ENCODE data around the gene FRMD4A. TPM values are rescaled to one million over a fixed set of nuclear protein-coding genes. Genes with fewer than 3 reads are reported as not detected.

Gene FRMD4A
- total RNA-seq, 1 experiment from 2014 or later: 0.23 TPM

DNA sequence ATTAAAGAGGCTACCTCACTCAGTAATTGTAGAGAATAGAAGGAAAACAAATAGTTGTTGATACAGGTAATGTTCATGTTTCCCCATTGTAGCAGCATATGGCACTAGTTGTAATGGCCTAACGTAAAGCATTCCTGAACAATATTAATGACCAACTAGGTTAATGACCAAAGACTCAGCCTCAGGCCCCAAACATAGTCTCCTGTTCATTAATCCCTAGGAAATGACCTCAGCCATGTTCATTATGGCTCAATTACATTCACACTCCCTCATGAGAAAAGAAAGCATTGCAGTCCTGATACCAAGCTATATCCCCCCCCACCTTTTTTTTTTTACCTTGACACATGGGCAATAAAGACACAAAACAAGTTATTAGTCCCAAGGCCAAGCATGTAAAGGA is 12.7 kb downstream of the FRMD4A start:
- H3K4me3 Mint-ChIP-seq (ENCODE audit: unreplicated experiment): no peak overlapping the region
- BruUV-seq (replicated peaks): no TSS peak
- TF ChIP-seq, protein P1, sequence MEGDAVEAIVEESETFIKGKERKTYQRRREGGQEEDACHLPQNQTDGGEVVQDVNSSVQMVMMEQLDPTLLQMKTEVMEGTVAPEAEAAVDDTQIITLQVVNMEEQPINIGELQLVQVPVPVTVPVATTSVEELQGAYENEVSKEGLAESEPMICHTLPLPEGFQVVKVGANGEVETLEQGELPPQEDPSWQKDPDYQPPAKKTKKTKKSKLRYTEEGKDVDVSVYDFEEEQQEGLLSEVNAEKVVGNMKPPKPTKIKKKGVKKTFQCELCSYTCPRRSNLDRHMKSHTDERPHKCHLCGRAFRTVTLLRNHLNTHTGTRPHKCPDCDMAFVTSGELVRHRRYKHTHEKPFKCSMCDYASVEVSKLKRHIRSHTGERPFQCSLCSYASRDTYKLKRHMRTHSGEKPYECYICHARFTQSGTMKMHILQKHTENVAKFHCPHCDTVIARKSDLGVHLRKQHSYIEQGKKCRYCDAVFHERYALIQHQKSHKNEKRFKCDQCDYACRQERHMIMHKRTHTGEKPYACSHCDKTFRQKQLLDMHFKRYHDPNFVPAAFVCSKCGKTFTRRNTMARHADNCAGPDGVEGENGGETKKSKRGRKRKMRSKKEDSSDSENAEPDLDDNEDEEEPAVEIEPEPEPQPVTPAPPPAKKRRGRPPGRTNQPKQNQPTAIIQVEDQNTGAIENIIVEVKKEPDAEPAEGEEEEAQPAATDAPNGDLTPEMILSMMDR (IDR thresholded peaks at IDR 0.05; ENCODE audit: unreplicated experiment): no peak
- CTCF ChIA-PET: no interaction called here
- no peak overlapping the region for H3K27ac Mint-ChIP-seq (ENCODE audit: low read depth, unreplicated experiment)
- DNase-seq (ENCODE audit: unreplicated experiment): no peak
- H3K27me3 Mint-ChIP-seq (ENCODE audit: insufficient read depth, unreplicated experiment): peaks cover 58% of the 10 kb centered on the region
- H3K9me3 Mint-ChIP-seq (ENCODE audit: unreplicated experiment): peaks cover 17% of the 10 kb centered on the region
- POLR2A ChIA-PET: no interaction called here
- no peaks in the 10 kb centered on the region for H3K36me3 Mint-ChIP-seq (ENCODE audit: insufficient read depth, unreplicated experiment)
- intact Hi-C loops (cut with micrococcal nuclease): no loop called here
- no peaks in the 10 kb centered on the region for H3K4me1 Mint-ChIP-seq (ENCODE audit: insufficient read depth, unreplicated experiment)

DNA sequence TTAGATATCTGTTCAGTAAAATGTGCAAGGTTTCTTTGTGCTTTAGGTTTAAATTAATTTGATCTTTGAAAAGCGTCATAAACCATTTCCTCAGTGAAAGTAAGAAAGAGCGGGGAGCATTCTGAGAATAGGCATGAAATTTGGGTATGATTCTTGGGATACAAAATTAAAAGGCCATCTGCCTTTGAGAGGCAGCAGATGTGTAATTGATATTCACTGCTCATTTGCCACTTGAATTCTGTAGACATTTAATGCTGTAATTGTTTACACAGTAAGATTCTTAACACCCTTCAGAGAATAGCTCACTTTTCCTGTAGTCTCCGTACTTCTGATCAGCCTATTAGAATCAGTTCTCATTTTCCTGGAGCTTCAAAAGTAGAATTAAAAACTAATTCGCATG is 18.7 kb downstream of the FRMD4A start:
- H3K4me1 Mint-ChIP-seq (ENCODE audit: insufficient read depth, unreplicated experiment): no peaks in the 10 kb centered on the region
- peaks cover 38% of the 10 kb centered on the region for H3K27me3 Mint-ChIP-seq (ENCODE audit: insufficient read depth, unreplicated experiment)
- no peaks in the 10 kb centered on the region for H3K36me3 Mint-ChIP-seq (ENCODE audit: insufficient read depth, unreplicated experiment)
- CTCF ChIA-PET: interaction anchor here (0.6 kb wide), 1 partner anchor 167 kb away, joined by 4 read pairs; no protein-coding TSS in a partner anchor
- no peak overlapping the region for H3K4me3 Mint-ChIP-seq (ENCODE audit: unreplicated experiment)
- no peak overlapping the region for H3K27ac Mint-ChIP-seq (ENCODE audit: low read depth, unreplicated experiment)
- no TSS peak for BruUV-seq (replicated peaks)
- POLR2A ChIA-PET: no interaction called here
- peaks cover 17% of the 10 kb centered on the region for H3K9me3 Mint-ChIP-seq (ENCODE audit: unreplicated experiment)
- no peak for DNase-seq (ENCODE audit: unreplicated experiment)
- TF ChIP-seq, protein P1 (IDR thresholded peaks at IDR 0.05; ENCODE audit: unreplicated experiment): no peak
- intact Hi-C loops (cut with micrococcal nuclease): no loop called here

- Mint-ChIP-seq H3K27me3 (ENCODE audit: insufficient read depth, unreplicated experiment) (peaks cover 32% of the 10 kb centered on the region), H3K36me3 (ENCODE audit: insufficient read depth, unreplicated experiment) (no peaks in the 10 kb centered on the region), H3K9me3 (ENCODE audit: unreplicated experiment) (peaks cover 17% of the 10 kb centered on the region), H3K4me3 (ENCODE audit: unreplicated experiment) (no peak overlapping the region), H3K4me1 (ENCODE audit: insufficient read depth, unreplicated experiment) (no peaks in the 10 kb centered on the region), H3K27ac (ENCODE audit: low read depth, unreplicated experiment) (no peak overlapping the region)
- BruUV-seq (replicated peaks): no TSS peak
- intact Hi-C loops (cut with micrococcal nuclease): no loop called here
- CTCF ChIA-PET: interaction anchor here (0.6 to 0.7 kb wide), 2 partner anchors 126 to 600 kb away, joined by 4 read pairs; no protein-coding TSS in a partner anchor
- POLR2A ChIA-PET: no interaction called here
- no peak for DNase-seq (ENCODE audit: unreplicated experiment)
- TF ChIP-seq, protein P1 (IDR thresholded peaks at IDR 0.05; ENCODE audit: unreplicated experiment): no peak
Measured at GRCh38 chr10:14311206-14311957, 19.3 kb downstream of the FRMD4A start.

- BruUV-seq (replicated peaks): no TSS peak
- peaks cover 3% of the 10 kb centered on the region for H3K9me3 Mint-ChIP-seq (ENCODE audit: unreplicated experiment)
- POLR2A ChIA-PET: no interaction called here
Measured at GRCh38 chr10:14309593-14309992, 21.1 kb downstream of the FRMD4A start.

More at GRCh38 chr10:14309593-14309992, 21.1 kb downstream of the FRMD4A start:
- DNase-seq (ENCODE audit: unreplicated experiment): no peak
- intact Hi-C loops (cut with micrococcal nuclease): no loop called here
- H3K4me1 Mint-ChIP-seq (ENCODE audit: insufficient read depth, unreplicated experiment): no peaks in the 10 kb centered on the region
- peaks cover 17% of the 10 kb centered on the region for H3K27me3 Mint-ChIP-seq (ENCODE audit: insufficient read depth, unreplicated experiment)
- CTCF ChIA-PET: no interaction called here
- TF ChIP-seq, protein P1 (IDR thresholded peaks at IDR 0.05; ENCODE audit: unreplicated experiment): no peak
- H3K27ac Mint-ChIP-seq (ENCODE audit: low read depth, unreplicated experiment): no peak overlapping the region
- no peak overlapping the region for H3K4me3 Mint-ChIP-seq (ENCODE audit: unreplicated experiment)
- no peaks in the 10 kb centered on the region for H3K36me3 Mint-ChIP-seq (ENCODE audit: insufficient read depth, unreplicated experiment)

Measured in MCF 10A (cell line).